AG10803 (cell line): Measurements from ENCODE around the gene ZNRF2.

Source experiments
- DNase-seq: peaks from one replicate; pipeline ENCODE4 v3.0.0; 2010; ENCODE audit warnings: low read depth
- H3K4me3 ChIP-seq: 2 replicates; pipeline ENCODE4 v1.5.1; 2011; ENCODE audit warnings: mild to moderate bottlenecking, low read length, control low read depth
- CTCF ChIP-seq: conservative IDR thresholded peaks from 2 replicates; pipeline ENCODE4 v1.5.1; 2011; ENCODE audit warnings: mild to moderate bottlenecking, low read length, control low read depth, inconsistent platforms

ZNRF2 gene

GRCh38 chr7:30413864-30414263 lies 129.5 kb downstream of the ZNRF2 start:
- no peak for DNase-seq
- no peak overlapping the region for H3K4me3 ChIP-seq
- no peak for TF ChIP-seq CTCF
